ENCODE measurements around the gene DMD.

DMD gene

GRCh38 chrX:31098079-31098478 is 2113.3 kb downstream of the DMD start:
- DNase-seq (ENCODE audit: low read depth) = no peak
- H3K4me3 ChIP-seq (ENCODE audit: control insufficient read depth, low read depth, low read length) = no peak overlapping the region
- TF ChIP-seq, protein P1, sequence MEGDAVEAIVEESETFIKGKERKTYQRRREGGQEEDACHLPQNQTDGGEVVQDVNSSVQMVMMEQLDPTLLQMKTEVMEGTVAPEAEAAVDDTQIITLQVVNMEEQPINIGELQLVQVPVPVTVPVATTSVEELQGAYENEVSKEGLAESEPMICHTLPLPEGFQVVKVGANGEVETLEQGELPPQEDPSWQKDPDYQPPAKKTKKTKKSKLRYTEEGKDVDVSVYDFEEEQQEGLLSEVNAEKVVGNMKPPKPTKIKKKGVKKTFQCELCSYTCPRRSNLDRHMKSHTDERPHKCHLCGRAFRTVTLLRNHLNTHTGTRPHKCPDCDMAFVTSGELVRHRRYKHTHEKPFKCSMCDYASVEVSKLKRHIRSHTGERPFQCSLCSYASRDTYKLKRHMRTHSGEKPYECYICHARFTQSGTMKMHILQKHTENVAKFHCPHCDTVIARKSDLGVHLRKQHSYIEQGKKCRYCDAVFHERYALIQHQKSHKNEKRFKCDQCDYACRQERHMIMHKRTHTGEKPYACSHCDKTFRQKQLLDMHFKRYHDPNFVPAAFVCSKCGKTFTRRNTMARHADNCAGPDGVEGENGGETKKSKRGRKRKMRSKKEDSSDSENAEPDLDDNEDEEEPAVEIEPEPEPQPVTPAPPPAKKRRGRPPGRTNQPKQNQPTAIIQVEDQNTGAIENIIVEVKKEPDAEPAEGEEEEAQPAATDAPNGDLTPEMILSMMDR (IDR thresholded peaks at IDR 0.05; ENCODE audit: control insufficient read depth, insufficient read depth, low read depth, low read length, missing control alignments) = no peak

GRCh38 chrX:31093639-31093975 is 2117.7 kb downstream of the DMD start:
- DNase-seq (ENCODE audit: low read depth) = no peak
- TF ChIP-seq, protein P1 (IDR thresholded peaks at IDR 0.05; ENCODE audit: control insufficient read depth, insufficient read depth, low read depth, low read length, missing control alignments) = no peak
- no peak overlapping the region for H3K4me3 ChIP-seq (ENCODE audit: control insufficient read depth, low read depth, low read length)

DNA sequence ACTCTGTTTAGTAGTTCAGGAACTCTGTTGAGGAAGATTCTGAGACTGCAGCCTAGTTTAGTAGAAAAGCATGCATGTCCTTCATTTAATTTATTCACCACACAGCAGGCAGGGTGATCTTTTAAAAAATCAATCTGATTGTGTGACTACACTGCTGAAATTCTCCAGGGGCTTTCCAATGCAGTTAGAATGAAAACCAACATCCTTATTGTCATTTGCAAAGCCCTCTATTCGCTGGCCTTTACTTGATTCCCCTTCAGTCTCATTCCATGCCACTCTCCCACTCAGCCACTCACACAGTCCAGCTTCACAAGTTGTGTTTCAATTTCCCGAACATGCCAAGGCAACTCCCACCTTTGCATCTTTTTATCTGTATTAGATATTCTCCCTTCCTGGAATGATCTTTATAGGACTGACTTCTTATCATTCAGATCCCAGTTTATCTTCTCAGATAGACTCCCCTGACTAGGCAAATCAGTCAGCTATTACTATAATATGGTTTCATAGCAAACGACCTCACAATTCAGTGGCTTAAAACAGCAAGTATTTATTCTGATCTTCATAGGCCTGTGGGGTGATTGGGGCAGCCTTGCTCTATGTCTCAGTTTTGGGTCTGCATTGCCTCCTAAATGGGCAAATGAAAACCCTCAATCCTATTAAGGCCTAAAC is 2118.2 kb downstream of the DMD start:
- TF ChIP-seq, protein P1 (IDR thresholded peaks at IDR 0.05; ENCODE audit: control insufficient read depth, insufficient read depth, low read depth, low read length, missing control alignments) = no peak
- no peak for DNase-seq (ENCODE audit: low read depth)
- H3K4me3 ChIP-seq (ENCODE audit: control insufficient read depth, low read depth, low read length) = no peak overlapping the region

- TF ChIP-seq, protein P1 (IDR thresholded peaks at IDR 0.05; ENCODE audit: control insufficient read depth, insufficient read depth, low read depth, low read length, missing control alignments) = no peak
- H3K4me3 ChIP-seq (ENCODE audit: control insufficient read depth, low read depth, low read length) = no peak overlapping the region
- no peak for DNase-seq (ENCODE audit: low read depth)
These were observed 2118.9 kb downstream of the DMD start for GRCh38 chrX:31092476-31092875.

DNA sequence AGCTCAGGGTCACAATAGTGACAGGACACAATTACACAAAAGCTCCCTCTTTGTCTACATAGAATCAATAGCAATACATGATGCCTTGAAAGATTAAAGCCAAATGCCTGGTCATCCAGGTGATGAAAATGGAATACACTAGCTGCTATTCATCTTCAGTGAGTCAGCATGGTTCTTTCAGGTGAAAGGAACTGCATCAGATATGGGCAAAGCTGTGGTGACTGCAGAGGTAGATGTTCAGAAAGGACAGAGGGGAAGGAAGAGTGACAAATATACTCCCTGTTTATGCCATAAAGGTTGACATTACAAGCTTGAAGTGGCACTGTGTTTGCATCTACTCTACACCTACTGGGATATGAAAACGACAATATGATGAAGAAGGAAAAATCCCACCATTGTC is 2119.5 kb downstream of the DMD start:
- no peak for DNase-seq (ENCODE audit: low read depth)
- H3K4me3 ChIP-seq (ENCODE audit: control insufficient read depth, low read depth, low read length) = no peak overlapping the region
- TF ChIP-seq, protein P1 (IDR thresholded peaks at IDR 0.05; ENCODE audit: control insufficient read depth, insufficient read depth, low read depth, low read length, missing control alignments) = no peak

DNA sequence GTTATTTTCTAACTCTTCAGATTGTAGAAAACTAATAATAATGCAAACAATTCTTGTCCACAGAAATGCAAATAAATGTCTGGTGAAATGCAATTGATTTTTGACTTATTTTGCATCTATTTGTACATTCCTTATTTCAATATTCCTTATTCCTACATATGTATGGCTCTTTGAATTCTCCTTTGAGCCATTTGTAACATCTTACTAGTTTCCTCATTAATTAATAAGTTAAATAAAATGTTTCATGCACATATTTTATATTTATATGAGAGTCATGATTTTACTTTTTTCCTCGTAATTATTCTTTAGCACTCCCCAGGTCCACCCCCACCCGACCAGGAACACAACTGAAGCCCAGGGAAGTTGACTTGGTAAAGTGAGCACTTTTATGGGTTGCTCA is 2136.8 kb downstream of the DMD start:
- TF ChIP-seq, protein P1 (IDR thresholded peaks at IDR 0.05; ENCODE audit: control insufficient read depth, insufficient read depth, low read depth, low read length, missing control alignments) = no peak
- no peak overlapping the region for H3K4me3 ChIP-seq (ENCODE audit: control insufficient read depth, low read depth, low read length)
- DNase-seq (ENCODE audit: low read depth) = no peak

- H3K4me3 ChIP-seq (ENCODE audit: control insufficient read depth, low read depth, low read length) = no peak within 1 kb of the TSS
- TF ChIP-seq, protein P1 (IDR thresholded peaks at IDR 0.05; ENCODE audit: control insufficient read depth, insufficient read depth, low read depth, low read length, missing control alignments) = no peak
- DNase-seq (ENCODE audit: low read depth) = no peak
These were observed 2139.6 kb downstream of the DMD start, which contains the start of gene FTHL17 for GRCh38 chrX:31071725-31072124. TSS of gene FTHL17 (minus strand) at chrX:31072041. CDS start at chrX:31071953, 88 bp downstream.
